GM13976 (cell line): Measurements from ENCODE around the gene PREX1.

ENCODE experiments used
- DNase-seq: peaks from one replicate; pipeline ENCODE4 v3.0.0; 2012; ENCODE audit warnings: low spot score
- CTCF ChIP-seq: IDR thresholded peaks from 2 replicates; pipeline ENCODE4 v1.5.1; 2012; ENCODE audit warnings: borderline replicate concordance, mild to moderate bottlenecking; ENCODE audit not compliant: insufficient read depth; ENCODE audit errors: extremely low read depth, missing control alignments, control extremely low read depth
- in situ Hi-C: fragments of 300-500 bp; cut with MboI; formaldehyde crosslinking; loops from one replicate; pipeline ENCODE4 v1.12.0; 2022; ENCODE audit warnings: low sequenced_read_pairs, mixed read lengths, inconsistent platforms; ENCODE audit not compliant: unreplicated experiment

The PREX1 gene

GRCh38 chr20:48800177-48800576 is 27.6 kb downstream of the PREX1 start:
- no peak for DNase-seq
- in situ Hi-C loops: no loop called here

GRCh38 chr20:48799328-48800105 is 28.3 kb downstream of the PREX1 start:
- in situ Hi-C loops: no loop called here
- TF ChIP-seq CTCF: no peak
- no peak for DNase-seq

More at GRCh38 chr20:48800177-48800576, 27.6 kb downstream of the PREX1 start:
- TF ChIP-seq CTCF: no peak

- no peak for DNase-seq
- no peak for TF ChIP-seq CTCF
- in situ Hi-C loops: no loop called here
These were observed 29.7 kb downstream of the PREX1 start for GRCh38 chr20:48797850-48798747.

GRCh38 chr20:48797275-48797825 is 30.4 kb downstream of the PREX1 start:
- no peak for DNase-seq
- in situ Hi-C loops: no loop called here
- no peak for TF ChIP-seq CTCF

GRCh38 chr20:48795732-48796131 is 32.1 kb downstream of the PREX1 start:
- no peak for TF ChIP-seq CTCF
- DNase-seq: no peak
- in situ Hi-C loops: no loop called here

GRCh38 chr20:48794816-48795457 is 32.9 kb downstream of the PREX1 start:
- no peak for DNase-seq
- no peak for TF ChIP-seq CTCF
- in situ Hi-C loops: no loop called here
